ENCODE data around the gene AGL.

DNA sequence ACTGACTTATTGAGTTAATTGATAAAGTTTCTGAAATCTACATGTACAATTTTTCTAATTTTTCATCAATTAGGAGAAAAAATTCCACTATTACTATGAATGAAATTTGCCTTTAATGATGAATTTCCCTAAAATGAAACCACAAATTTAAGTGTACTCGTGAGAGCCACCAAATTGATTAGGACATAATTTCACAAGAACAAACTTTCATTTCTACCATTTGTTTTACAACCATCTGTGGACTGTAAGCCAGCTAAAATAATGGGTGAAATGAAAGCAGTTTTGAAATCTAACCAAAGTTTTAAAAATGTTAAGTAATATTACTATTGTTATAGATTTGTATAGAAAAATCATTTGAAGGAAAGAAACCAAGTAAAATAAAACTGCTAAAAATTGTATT is 41.8 kb downstream of the AGL start:
- TF ChIP-seq, protein P1, sequence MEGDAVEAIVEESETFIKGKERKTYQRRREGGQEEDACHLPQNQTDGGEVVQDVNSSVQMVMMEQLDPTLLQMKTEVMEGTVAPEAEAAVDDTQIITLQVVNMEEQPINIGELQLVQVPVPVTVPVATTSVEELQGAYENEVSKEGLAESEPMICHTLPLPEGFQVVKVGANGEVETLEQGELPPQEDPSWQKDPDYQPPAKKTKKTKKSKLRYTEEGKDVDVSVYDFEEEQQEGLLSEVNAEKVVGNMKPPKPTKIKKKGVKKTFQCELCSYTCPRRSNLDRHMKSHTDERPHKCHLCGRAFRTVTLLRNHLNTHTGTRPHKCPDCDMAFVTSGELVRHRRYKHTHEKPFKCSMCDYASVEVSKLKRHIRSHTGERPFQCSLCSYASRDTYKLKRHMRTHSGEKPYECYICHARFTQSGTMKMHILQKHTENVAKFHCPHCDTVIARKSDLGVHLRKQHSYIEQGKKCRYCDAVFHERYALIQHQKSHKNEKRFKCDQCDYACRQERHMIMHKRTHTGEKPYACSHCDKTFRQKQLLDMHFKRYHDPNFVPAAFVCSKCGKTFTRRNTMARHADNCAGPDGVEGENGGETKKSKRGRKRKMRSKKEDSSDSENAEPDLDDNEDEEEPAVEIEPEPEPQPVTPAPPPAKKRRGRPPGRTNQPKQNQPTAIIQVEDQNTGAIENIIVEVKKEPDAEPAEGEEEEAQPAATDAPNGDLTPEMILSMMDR (IDR thresholded peaks at IDR 0.05) = no peak
- no peak for TF ChIP-seq POLR2A (IDR thresholded peaks at IDR 0.05)
